K562 (cell line): ENCODE data around the gene ALX3. TPM values are rescaled to one million over a fixed set of nuclear protein-coding genes. Genes with fewer than 3 reads are reported as not detected.
A peak's percentile ranks its signal among the peaks of the same experiment; 100 is the strongest.

Experiments used
- ATAC-seq: fragments of 200-7000 bp; cut with Tn5 transposase; 3 replicates; pipeline ENCODE4 v1.9.1; 2020; ENCODE audit warnings: moderate library complexity
- BruUV-seq: library from RNA; stranded (reverse); fragments of 400-500 nt; replicated peaks from 2 replicates; lab custom pipeline; 2021; lab: Mats Ljungman, UMichigan
- CTCF ChIA-PET: fragments of 300-600 bp; formaldehyde crosslinking; extraction: SDS; loops from one replicate; lab custom pipeline; 2021; ENCODE audit warnings: low intra/inter-chr PET ratio; lab: Yijun Ruan, JAX
- POLR2A ChIA-PET: fragments of 300-600, 350-650 bp; sonication (Branson Sonifier 250); formaldehyde crosslinking; extraction: SDS; loops from one replicate; lab custom pipeline; 2021; ENCODE audit warnings: antibody characterized with exemption, inconsistent platforms; lab: Yijun Ruan, JAX
- DNase-seq, 4 experiments: peaks; one replicate each; pipeline versions ENCODE4 v3.0.0 to v3.0.0-alpha.2; 2011 to 2018; ENCODE audit warnings: low spot score in 3 of 4, mixed read lengths in 3 of 4; ENCODE audit errors: extremely low read depth in 1 of 4
- FAIRE-seq: peaks from 2 replicates; lab custom pipeline; 2011; peaks lifted over from hg19 to GRCh38; lab: Jason Lieb, UNC
- H2AFZ ChIP-seq: 2 replicates; pipeline ENCODE4 v1.6.0; 2011; ENCODE audit warnings: low read depth, low read length, control low read depth, inconsistent platforms
- H3K27ac ChIP-seq: fragments of 200-600 bp; 3 replicates; pipeline ENCODE4 v1.8.0; 2011; ENCODE audit warnings: low read depth, mild to moderate bottlenecking, control low read depth, inconsistent platforms, low read length, moderate library complexity, mixed read lengths; ENCODE audit errors: extremely low read depth
- H3K27me3 ChIP-seq, 2 experiments: fragments of 300-600 bp in 1 of 2; 2 replicates in 1 of 2; 3 replicates in 1 of 2; pipeline versions ENCODE4 v1.6.0 to v1.8.0; 2011; ENCODE audit warnings: inconsistent platforms in 2 of 2, low read length in 2 of 2, mild to moderate bottlenecking in 1 of 2, mixed read lengths in 1 of 2, moderate library complexity in 1 of 2; ENCODE audit not compliant: control insufficient read depth in 2 of 2, insufficient read depth in 2 of 2
- H3K36me3 ChIP-seq: fragments of 300-600 bp; 3 replicates; pipeline ENCODE4 v1.8.0; 2011; ENCODE audit warnings: mild to moderate bottlenecking, low read length, inconsistent platforms; ENCODE audit not compliant: control insufficient read depth, insufficient read depth
- H3K4me1 ChIP-seq, 2 experiments: fragments of 200-600 bp in 1 of 2; replicated peaks in 1 of 2; 2 replicates in 1 of 2; 3 replicates in 1 of 2; pipeline versions ENCODE4 v1.5.1 to v1.8.0; 2011; ENCODE audit warnings: inconsistent platforms in 2 of 2, low read length in 2 of 2, mild to moderate bottlenecking in 1 of 2, mixed read lengths in 1 of 2, moderate library complexity in 1 of 2; ENCODE audit not compliant: control insufficient read depth in 2 of 2, insufficient read depth in 2 of 2
- H3K4me2 ChIP-seq: 2 replicates; pipeline ENCODE4 v1.6.1; 2011; ENCODE audit warnings: low read length, control low read depth, inconsistent platforms, mixed read lengths; ENCODE audit not compliant: insufficient read depth
- H3K4me3 ChIP-seq: fragments of 200-600 bp; sonication (generic), shearing (Covaris generic); 2 replicates; pipeline ENCODE4 v1.5.1; 2016; ENCODE audit warnings: control low read depth, inconsistent platforms
- H3K79me2 ChIP-seq: fragments of 200-600 bp; 3 replicates; pipeline ENCODE4 v1.8.0; 2011; ENCODE audit warnings: low read length, inconsistent platforms; ENCODE audit not compliant: control insufficient read depth, insufficient read depth
- H3K9ac ChIP-seq, 2 experiments: 2 replicates each; pipeline versions ENCODE4 v1.6.0 to v1.6.1; 2011; ENCODE audit warnings: low read depth in 2 of 2, low read length in 2 of 2, control low read depth in 1 of 2, inconsistent platforms in 1 of 2, mild to moderate bottlenecking in 1 of 2, mixed read lengths in 1 of 2; ENCODE audit not compliant: insufficient read depth in 1 of 2
- H3K9me1 ChIP-seq: one replicate; pipeline ENCODE4 v1.6.0; 2011; ENCODE audit warnings: inconsistent platforms, mild to moderate bottlenecking, low read length, moderate library complexity; ENCODE audit not compliant: control insufficient read depth, insufficient read depth
- H3K9me3 ChIP-seq: replicated peaks from 2 replicates; pipeline ENCODE4 v1.5.1; 2011; ENCODE audit warnings: low read depth, low read length, inconsistent platforms; ENCODE audit not compliant: control insufficient read depth, insufficient read depth
- H4K20me1 ChIP-seq: replicated peaks from 2 replicates; pipeline ENCODE4 v1.6.1; 2011; ENCODE audit warnings: low read length, inconsistent platforms, mixed read lengths; ENCODE audit not compliant: control insufficient read depth, insufficient read depth
- KLF16 ChIP-seq: IDR thresholded peaks from 2 replicates; pipeline ENCODE4 v1.6.1; 2016; ENCODE audit warnings: antibody characterized with exemption
- MYBL2 ChIP-seq, 2 experiments: fragments of 450-650 bp in 1 of 2; sonication (generic) in 1 of 2; formaldehyde crosslinking in 1 of 2; IDR thresholded peaks; 2 replicates each; pipeline versions ENCODE4 v1.6.1 to v1.8.1; 2017 to 2022; ENCODE audit warnings: borderline replicate concordance in 1 of 2, inconsistent platforms in 1 of 2, low read depth in 1 of 2, mild to moderate bottlenecking in 1 of 2, missing genetic modification reagents in 1 of 2, moderate library complexity in 1 of 2
- NFRKB ChIP-seq: fragments of 450-650 bp; IDR thresholded peaks from 2 replicates; pipeline ENCODE4 v1.6.1; 2016; ENCODE audit warnings: low read depth
- NR2C2 ChIP-seq, 2 experiments: fragments of 200-800 bp in 1 of 2; sonication (Bioruptor generic) in 1 of 2; sonication (generic) in 1 of 2; formaldehyde crosslinking in 1 of 2; IDR thresholded peaks; 2 replicates each; pipeline versions ENCODE4 v1.6.1 to v1.8.0; 2016 to 2022; ENCODE audit warnings: mild to moderate bottlenecking in 1 of 2, missing compliant biosample characterization in 1 of 2, missing genetic modification characterization in 1 of 2, missing genetic modification reagents in 1 of 2
- POLR2G ChIP-seq: fragments of 200-400 bp; formaldehyde crosslinking; IDR thresholded peaks from 2 replicates; pipeline ENCODE4 v1.6.1; 2017; ENCODE audit warnings: low read depth, mild to moderate bottlenecking, antibody characterized with exemption, low read length, moderate library complexity
- USF2 ChIP-seq: sonication (generic); formaldehyde crosslinking; IDR thresholded peaks from 2 replicates; pipeline ENCODE4 v1.5.0; 2020; ENCODE audit warnings: missing genetic modification reagents
- ZBTB26 ChIP-seq: fragments of 450-650 bp; formaldehyde crosslinking; IDR thresholded peaks from 2 replicates; pipeline ENCODE4 v1.4.0; 2022; ENCODE audit warnings: missing genetic modification characterization
- ZEB2 ChIP-seq: fragments of 450-650 bp; IDR thresholded peaks from 2 replicates; pipeline ENCODE4 v1.6.1; 2016
- ZKSCAN3 ChIP-seq: fragments of 250-450 bp; sonication (Bioruptor Pico); IDR thresholded peaks from 2 replicates; pipeline ENCODE4 v1.4.0; 2020
- WGBS: fragments of 100-300 bp; shearing (Covaris generic); methylation state at CpG from one replicate; pipeline ENCODE4 v1.1.6; 2016; ENCODE audit warnings: low coverage, mixed read lengths; ENCODE audit not compliant: insufficient coverage; ENCODE audit errors: missing lambda C conversion rate; 5-methylcytosine and 5-hydroxymethylcytosine counted together
- in situ Hi-C: fragments of 300-500 bp; cut with MboI; formaldehyde crosslinking; loops from 4 replicates; pipeline ENCODE4 v1.15.0; 2018; ENCODE audit warnings: inconsistent platforms, mixed read lengths
- intact Hi-C: fragments of 100-400 bp; cut with micrococcal nuclease; formaldehyde crosslinking; loops from 2 replicates; pipeline ENCODE4 v1.14.2; 2022
- polyA plus RNA-seq, 8 experiments: library from polyadenylated mRNA; depleted of rRNA in 4 of 8; stranded (reverse) in 5 of 8; unstranded in 3 of 8; fragments of >200 nt; fragmentation: Nextera tagmentation in 2 of 8; fragmentation: Illumina TruSeq in 1 of 8; extraction: Ambion mirVana in 2 of 8; extraction: Trizol in 1 of 8; gene quantifications; 2 replicates each; pipeline versions ENCODE4 v1.2.1 to v1.2.3, GENCODE V29; 2011 to 2014; ENCODE audit warnings: inconsistent platforms in 1 of 8, missing spikeins in 1 of 8
- total RNA-seq, 7 experiments: library from RNA; depleted of rRNA in 6 of 7; stranded (reverse); fragments of >200 nt in 6 of 7; fragmentation: Illumina TruSeq in 2 of 7; extraction: Trizol in 2 of 7; gene quantifications; 2 replicates each; pipeline versions ENCODE4 v1.2.1 to v1.2.3, GENCODE V29; 2011 to 2021; ENCODE audit warnings: low replicate concordance in 1 of 7
- TF ChIP-seq, protein P1 (sequence below): fragments of 450-650 bp; formaldehyde crosslinking; IDR thresholded peaks from 2 replicates; pipeline ENCODE4 v1.4.0; 2022; ENCODE audit warnings: mild to moderate bottlenecking, moderate library complexity
- TF ChIP-seq, protein P2 (sequence below): sonication (generic); formaldehyde crosslinking; IDR thresholded peaks from 2 replicates; pipeline ENCODE4 v1.8.0; 2022; ENCODE audit warnings: mild to moderate bottlenecking, missing genetic modification reagents, borderline replicate concordance
- TF ChIP-seq, protein P3 (sequence below): IDR thresholded peaks from 2 replicates; pipeline ENCODE4 v1.6.1; 2016; ENCODE audit warnings: missing genetic modification characterization, missing compliant biosample characterization

The ALX3 gene
- total and polyA plus RNA-seq, 9 of the 15 experiments (the other 6 are each of a cell fraction or from before 2014, with no cell fraction given), result not detected

DNA sequence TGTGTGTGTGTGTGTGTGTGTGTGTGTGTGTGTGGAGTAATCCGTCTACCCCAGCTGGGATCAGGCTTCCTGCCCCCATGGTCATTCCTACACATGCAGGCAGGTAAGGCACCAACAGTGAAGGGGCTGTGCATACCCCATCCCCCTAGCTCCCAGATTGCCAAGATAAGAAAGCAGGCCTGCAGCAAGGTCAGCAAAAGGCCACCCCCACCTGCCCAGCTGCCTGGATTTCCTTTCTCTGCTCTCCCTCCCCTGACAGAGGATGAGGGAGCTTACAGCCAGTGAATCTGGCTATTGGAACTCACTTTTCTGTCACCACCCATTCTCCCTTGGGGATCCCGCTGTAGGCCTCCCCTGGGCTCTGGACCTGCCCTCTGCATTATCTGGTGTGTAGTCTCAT lies 7.9 kb downstream of the ALX3 start:
- WGBS, result 64% methylated on average over 2 of the region's 2 CpGs
- H3K4me3 ChIP-seq, result no peak overlapping the region
- peaks cover 12% of the 10 kb centered on the region for H3K9me1 ChIP-seq
- TF ChIP-seq ZEB2 (no peak), NFRKB (no peak), NR2C2 (CRISPR knock-in tag; IDR thresholded peaks at IDR 0.05) (no peak), NR2C2 (tag; IDR thresholded peaks at IDR 0.05) (no peak), KLF16 (no peak), USF2 (CRISPR knock-in tag) (no peak), POLR2G (no peak), ZBTB26 (CRISPR knock-in tag) (no peak), MYBL2 (IDR thresholded peaks at IDR 0.05; ENCODE audit: low read depth) (no peak), MYBL2 (CRISPR knock-in tag; IDR thresholded peaks at IDR 0.05; ENCODE audit: borderline replicate concordance) (no peak), ZKSCAN3 (CRISPR knock-in tag) (no peak)
- TF ChIP-seq, protein P1, sequence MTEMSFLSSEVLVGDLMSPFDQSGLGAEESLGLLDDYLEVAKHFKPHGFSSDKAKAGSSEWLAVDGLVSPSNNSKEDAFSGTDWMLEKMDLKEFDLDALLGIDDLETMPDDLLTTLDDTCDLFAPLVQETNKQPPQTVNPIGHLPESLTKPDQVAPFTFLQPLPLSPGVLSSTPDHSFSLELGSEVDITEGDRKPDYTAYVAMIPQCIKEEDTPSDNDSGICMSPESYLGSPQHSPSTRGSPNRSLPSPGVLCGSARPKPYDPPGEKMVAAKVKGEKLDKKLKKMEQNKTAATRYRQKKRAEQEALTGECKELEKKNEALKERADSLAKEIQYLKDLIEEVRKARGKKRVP (CRISPR knock-in tag), result no peak
- TF ChIP-seq, protein P2, sequence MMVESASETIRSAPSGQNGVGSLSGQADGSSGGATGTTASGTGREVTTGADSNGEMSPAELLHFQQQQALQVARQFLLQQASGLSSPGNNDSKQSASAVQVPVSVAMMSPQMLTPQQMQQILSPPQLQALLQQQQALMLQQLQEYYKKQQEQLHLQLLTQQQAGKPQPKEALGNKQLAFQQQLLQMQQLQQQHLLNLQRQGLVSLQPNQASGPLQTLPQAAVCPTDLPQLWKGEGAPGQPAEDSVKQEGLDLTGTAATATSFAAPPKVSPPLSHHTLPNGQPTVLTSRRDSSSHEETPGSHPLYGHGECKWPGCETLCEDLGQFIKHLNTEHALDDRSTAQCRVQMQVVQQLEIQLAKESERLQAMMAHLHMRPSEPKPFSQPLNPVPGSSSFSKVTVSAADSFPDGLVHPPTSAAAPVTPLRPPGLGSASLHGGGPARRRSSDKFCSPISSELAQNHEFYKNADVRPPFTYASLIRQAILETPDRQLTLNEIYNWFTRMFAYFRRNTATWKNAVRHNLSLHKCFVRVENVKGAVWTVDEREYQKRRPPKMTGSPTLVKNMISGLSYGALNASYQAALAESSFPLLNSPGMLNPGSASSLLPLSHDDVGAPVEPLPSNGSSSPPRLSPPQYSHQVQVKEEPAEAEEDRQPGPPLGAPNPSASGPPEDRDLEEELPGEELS (CRISPR knock-in tag), result no peak
- TF ChIP-seq, protein P3, sequence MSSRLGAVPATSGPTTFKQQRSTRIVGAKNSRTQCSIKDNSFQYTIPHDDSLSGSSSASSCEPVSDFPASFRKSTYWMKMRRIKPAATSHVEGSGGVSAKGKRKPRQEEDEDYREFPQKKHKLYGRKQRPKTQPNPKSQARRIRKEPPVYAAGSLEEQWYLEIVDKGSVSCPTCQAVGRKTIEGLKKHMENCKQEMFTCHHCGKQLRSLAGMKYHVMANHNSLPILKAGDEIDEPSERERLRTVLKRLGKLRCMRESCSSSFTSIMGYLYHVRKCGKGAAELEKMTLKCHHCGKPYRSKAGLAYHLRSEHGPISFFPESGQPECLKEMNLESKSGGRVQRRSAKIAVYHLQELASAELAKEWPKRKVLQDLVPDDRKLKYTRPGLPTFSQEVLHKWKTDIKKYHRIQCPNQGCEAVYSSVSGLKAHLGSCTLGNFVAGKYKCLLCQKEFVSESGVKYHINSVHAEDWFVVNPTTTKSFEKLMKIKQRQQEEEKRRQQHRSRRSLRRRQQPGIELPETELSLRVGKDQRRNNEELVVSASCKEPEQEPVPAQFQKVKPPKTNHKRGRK, result no peak
- CTCF ChIA-PET, result no interaction called here
- POLR2A ChIA-PET, result interaction anchor here (0.6 to 1.5 kb wide), 3 partner anchors 9 to 27 kb away, joined by 3 to 8 read pairs (median 3); no protein-coding TSS in a partner anchor
- no peak overlapping the region for H3K4me2 ChIP-seq
- peaks cover 22% of the 10 kb centered on the region for H4K20me1 ChIP-seq
- H3K9me3 ChIP-seq, result no peaks in the 10 kb centered on the region
- no peak for FAIRE-seq
- peaks cover 27 to 28% of the 10 kb centered on the region in 2 experiments for H3K4me1 ChIP-seq
- peaks cover 0 to 10% of the 10 kb centered on the region in 2 experiments; a peak in 2 of 5 replicates for H3K27me3 ChIP-seq
- no peak overlapping the region; a peak in 1 of 4 replicates for H3K9ac ChIP-seq
- in situ Hi-C loops, result no loop called here
- no peak for ATAC-seq
- BruUV-seq, result no TSS peak
- H3K79me2 ChIP-seq, result no peaks in the 10 kb centered on the region
- peaks cover 9% of the 10 kb centered on the region; the same call in 2 of the 3 replicates for H3K36me3 ChIP-seq
- DNase-seq, result peak in 1 of 4 experiments; percentile 33
- intact Hi-C loops, result no loop called here
- no peak overlapping the region for H3K27ac ChIP-seq
- H2AFZ ChIP-seq, result no peak overlapping the region
